H1 (cell line): ENCODE measurements around the gene SLC9A4. TPM values are rescaled to one million over a fixed set of nuclear protein-coding genes. Genes with fewer than 3 reads are reported as not detected.

Experiments used
- CTCF ChIA-PET: fragments of 300-600 bp; sonication (Branson Sonifier 250); formaldehyde crosslinking; loops from one replicate; lab custom pipeline; 2021; ENCODE audit not compliant: partially characterized antibody; lab: Charles Lee
- POLR2A ChIA-PET: fragments of 300-600 bp; sonication (Branson Sonifier 250); formaldehyde crosslinking; loops from one replicate; lab custom pipeline; 2021; ENCODE audit warnings: inconsistent platforms; ENCODE audit not compliant: partially characterized antibody; lab: Charles Lee
- DNase-seq, 2 experiments: peaks; one replicate each; pipeline versions ENCODE4 v3.0.0 to v3.0.0-alpha.2; 2010 to 2022; ENCODE audit warnings: low spot score in 2 of 2, low read depth in 1 of 2, mixed read lengths in 1 of 2
- FAIRE-seq: peaks from 2 replicates; lab custom pipeline; 2011; peaks lifted over from hg19 to GRCh38; lab: Jason Lieb, UNC
- H2AFZ ChIP-seq: 2 replicates; pipeline ENCODE4 v1.8.1; 2012; ENCODE audit warnings: low read length, inconsistent platforms
- H2AK5ac ChIP-seq: 2 replicates; pipeline ENCODE4 v1.6.1; 2013; ENCODE audit warnings: low read depth, low read length
- H2BK120ac ChIP-seq: replicated peaks from 2 replicates; pipeline ENCODE3; 2013; ENCODE audit warnings: low read depth, low read length, inconsistent platforms
- H2BK12ac ChIP-seq: 2 replicates; pipeline ENCODE4 v1.6.1; 2013; ENCODE audit warnings: low read depth, low read length
- H2BK15ac ChIP-seq: 2 replicates; pipeline ENCODE4 v1.6.1; 2013; ENCODE audit warnings: low read length
- H2BK20ac ChIP-seq: 2 replicates; pipeline ENCODE4 v1.6.1; 2013; ENCODE audit warnings: low read length
- H2BK5ac ChIP-seq: 2 replicates; pipeline ENCODE4 v1.6.1; 2013; ENCODE audit warnings: low read depth, low read length
- H3K14ac ChIP-seq: 2 replicates; pipeline ENCODE4 v1.6.1; 2013; ENCODE audit warnings: inconsistent platforms; ENCODE audit not compliant: insufficient read length
- H3K18ac ChIP-seq: 2 replicates; pipeline ENCODE4 v1.6.1; 2013; ENCODE audit warnings: low read length; ENCODE audit errors: extremely low read depth
- H3K23ac ChIP-seq: 2 replicates; pipeline ENCODE4 v1.6.1; 2013; ENCODE audit warnings: inconsistent platforms; ENCODE audit not compliant: insufficient read length
- H3K23me2 ChIP-seq: 2 replicates; pipeline ENCODE4 v1.6.1; 2013; ENCODE audit warnings: low read depth, low read length
- H3K27ac ChIP-seq: 2 replicates; pipeline ENCODE4 v1.6.1; 2011; ENCODE audit warnings: low read depth, low read length, inconsistent platforms
- H3K27me3 ChIP-seq, 4 experiments: replicated peaks in 1 of 4; 1 replicate in 1 of 4; 2 replicates in 3 of 4; pipeline versions ENCODE4 v1.6.1 to v1.8.1; 2011 to 2013; ENCODE audit warnings: low read length in 3 of 4, mild to moderate bottlenecking in 3 of 4, inconsistent platforms in 2 of 4, mixed read lengths in 2 of 4, moderate library complexity in 1 of 4; ENCODE audit not compliant: control insufficient read depth in 3 of 4, insufficient read depth in 3 of 4; ENCODE audit errors: extremely low read depth in 1 of 4
- H3K36me3 ChIP-seq, 4 experiments: 2 replicates each; pipeline versions ENCODE4 v1.6.1 to v1.8.1; 2011 to 2013; ENCODE audit warnings: mild to moderate bottlenecking in 4 of 4, low read length in 3 of 4, moderate library complexity in 2 of 4, control low read depth in 1 of 4, inconsistent platforms in 1 of 4; ENCODE audit not compliant: insufficient read depth in 4 of 4, control insufficient read depth in 2 of 4
- H3K4ac ChIP-seq: replicated peaks from 2 replicates; pipeline ENCODE3; 2013; ENCODE audit warnings: low read length, low read depth, mixed read lengths, inconsistent platforms; ENCODE audit not compliant: insufficient read length
- H3K4me1 ChIP-seq, 4 experiments: replicated peaks in 1 of 4; 1 replicate in 1 of 4; 2 replicates in 3 of 4; pipeline versions ENCODE4 v1.6.1 to v1.8.1; 2011 to 2013; ENCODE audit warnings: low read length in 3 of 4, inconsistent platforms in 2 of 4, mixed read lengths in 1 of 4; ENCODE audit not compliant: insufficient read depth in 4 of 4, control insufficient read depth in 3 of 4
- H3K4me2 ChIP-seq, 2 experiments: 2 replicates each; pipeline versions ENCODE4 v1.6.1 to v1.8.1; 2011 to 2013; ENCODE audit warnings: low read depth in 2 of 2, low read length in 2 of 2, control low read depth in 1 of 2, inconsistent platforms in 1 of 2, mild to moderate bottlenecking in 1 of 2; ENCODE audit not compliant: insufficient read depth in 1 of 2
- H3K4me3 ChIP-seq, 4 experiments: fragments of 200-600, 300-600 bp in 1 of 4; sonication (generic), shearing (Covaris generic), sonication (Bioruptor Twin) in 1 of 4; 2 replicates each; pipeline versions ENCODE4 v1.5.1 to v1.8.1; 2011 to 2016; ENCODE audit warnings: low read length in 4 of 4, low read depth in 3 of 4, control low read depth in 2 of 4, inconsistent platforms in 2 of 4, mild to moderate bottlenecking in 2 of 4, mixed read lengths in 1 of 4, moderate library complexity in 1 of 4; ENCODE audit not compliant: insufficient read depth in 2 of 4; ENCODE audit errors: extremely low read depth in 1 of 4
- H3K56ac ChIP-seq: replicated peaks from 2 replicates; pipeline ENCODE3; 2013; ENCODE audit warnings: low read depth, mild to moderate bottlenecking, mixed read lengths, low read length, inconsistent platforms; ENCODE audit not compliant: insufficient read length
- H3K79me1 ChIP-seq: 2 replicates; pipeline ENCODE4 v1.6.1; 2013; ENCODE audit warnings: low read depth, low read length, control low read depth
- H3K79me2 ChIP-seq, 2 experiments: 2 replicates each; pipeline versions ENCODE4 v1.6.1 to v1.8.1; 2012 to 2013; ENCODE audit warnings: low read length in 2 of 2, mild to moderate bottlenecking in 2 of 2, inconsistent platforms in 1 of 2; ENCODE audit not compliant: insufficient read depth in 2 of 2, control insufficient read depth in 1 of 2
- H3K9ac ChIP-seq, 4 experiments: replicated peaks in 1 of 4; 1 replicate in 1 of 4; 2 replicates in 3 of 4; pipeline versions ENCODE4 v1.6.1 to v1.8.1; 2011 to 2013; ENCODE audit warnings: low read depth in 3 of 4, low read length in 3 of 4, control low read depth in 2 of 4, mild to moderate bottlenecking in 2 of 4, moderate library complexity in 2 of 4, inconsistent platforms in 1 of 4; ENCODE audit errors: extremely low read depth in 1 of 4
- H3K9me3 ChIP-seq, 2 experiments: 2 replicates each; pipeline versions ENCODE4 v1.6.1 to v1.8.1; 2012 to 2013; ENCODE audit warnings: mild to moderate bottlenecking in 2 of 2, moderate library complexity in 2 of 2, control low read depth in 1 of 2, inconsistent platforms in 1 of 2, low read depth in 1 of 2, low read length in 1 of 2, mixed read lengths in 1 of 2; ENCODE audit not compliant: insufficient read depth in 2 of 2
- H4K20me1 ChIP-seq, 2 experiments: replicated peaks in 1 of 2; 2 replicates each; pipeline versions ENCODE3 to v1.8.1; 2011 to 2013; ENCODE audit warnings: inconsistent platforms in 2 of 2, low read length in 2 of 2, mild to moderate bottlenecking in 1 of 2; ENCODE audit not compliant: insufficient read depth in 2 of 2, control insufficient read depth in 1 of 2
- H4K5ac ChIP-seq: 2 replicates; pipeline ENCODE4 v1.6.1; 2013; ENCODE audit warnings: low read length, low read depth, mixed read lengths, inconsistent platforms; ENCODE audit not compliant: insufficient read length
- H4K8ac ChIP-seq: 2 replicates; pipeline ENCODE4 v1.8.0; 2013; ENCODE audit warnings: mild to moderate bottlenecking, moderate library complexity, low read length, inconsistent platforms; ENCODE audit not compliant: insufficient read depth; ENCODE audit errors: extremely low read depth
- H4K91ac ChIP-seq: replicated peaks from 2 replicates; pipeline ENCODE3; 2013; ENCODE audit warnings: low read length, mixed read lengths, inconsistent platforms; ENCODE audit not compliant: insufficient read length
- ATF3 ChIP-seq: IDR thresholded peaks from 2 replicates; pipeline ENCODE4 v1.6.1; 2011; ENCODE audit warnings: low read depth, mild to moderate bottlenecking, low read length; ENCODE audit not compliant: insufficient read depth
- WGBS, 2 experiments: shearing (Covaris generic) in 1 of 2; methylation state at CpG; one replicate each; pipeline versions ENCODE4 v1.1.6 to v1.1.7; 2013 to 2015; ENCODE audit warnings: low lambda C conversion rate in 2 of 2, mixed read lengths in 2 of 2, inconsistent platforms in 1 of 2, low coverage in 1 of 2, missing lambda C conversion rate in 1 of 2; ENCODE audit not compliant: insufficient replicate concordance in 2 of 2, insufficient coverage in 1 of 2, insufficient read length in 1 of 2; ENCODE audit errors: extremely low coverage in 1 of 2, missing lambda C conversion rate in 1 of 2; 5-methylcytosine and 5-hydroxymethylcytosine counted together
- polyA plus RNA-seq, 7 experiments: library from polyadenylated mRNA; depleted of rRNA in 3 of 7; stranded (reverse) in 5 of 7; unstranded in 2 of 7; fragments of >200 nt in 5 of 7; fragments of 200-250 nt in 2 of 7; gene quantifications; 1 replicate in 5 of 7; 2 replicates in 1 of 7; 4 replicates in 1 of 7; pipeline versions ENCODE4 v1.2.1 to v1.2.3, GENCODE V29; 2011 to 2013; ENCODE audit warnings: missing spikeins in 2 of 7, mixed read lengths in 2 of 7
- total RNA-seq: library from RNA; stranded (reverse); fragmentation: NEBNext Ultra II Directional; extraction: Animal tissue kit (Norgen Biotek cat#: 25700); gene quantifications from 2 replicates; pipeline ENCODE4 v1.2.1, GENCODE V29; 2021

SLC9A4 gene
- total and polyA plus RNA-seq, 2 of the 8 experiments (the other 6 are each of a cell fraction or from before 2014, with no cell fraction given): not detected

GRCh38 chr2:102435741-102436140, 37.3 kb upstream of the SLC9A4 start:
- Histone ChIP-seq H2AFZ (no peak overlapping the region), H3K23ac (no peak overlapping the region), H3K27ac (no peak overlapping the region), H4K20me1 (no peaks in the 10 kb centered on the region), H3K79me1 (no peaks in the 10 kb centered on the region), H3K14ac (no peak overlapping the region), H2BK20ac (no peak overlapping the region), H4K8ac (no peak overlapping the region), H3K36me3 (no peaks in the 10 kb centered on the region), H3K4me3 (no peak overlapping the region), H3K27me3 (no peaks in the 10 kb centered on the region), H2AK5ac (no peak overlapping the region), H2BK15ac (no peak overlapping the region), H2BK12ac (no peak overlapping the region), H3K9ac (no peak overlapping the region), H2BK5ac (no peak overlapping the region), H3K4me1 (no peaks in the 10 kb centered on the region), H2BK120ac (no peak overlapping the region), H4K91ac (no peak overlapping the region), H3K23me2 (no peaks in the 10 kb centered on the region), H3K4ac (no peak overlapping the region), H4K5ac (no peak overlapping the region), H3K4me2 (no peak overlapping the region), H3K18ac (no peak overlapping the region), H3K56ac (no peak overlapping the region), H3K79me2 (no peaks in the 10 kb centered on the region), H3K9me3 (no peaks in the 10 kb centered on the region)
- TF ChIP-seq ATF3: no peak
- ChIA-PET POLR2A (no interaction called here), CTCF (interaction anchor here (0.7 to 3.7 kb wide), 4 partner anchors 8 to 300 kb away, joined by 3 to 16 read pairs (median 5); no protein-coding TSS in a partner anchor)
- DNase-seq (no peak), FAIRE-seq (no peak)
- 87% methylated on average over 2 of the region's 2 CpGs; no CpG with 5 or more reads in 1 of the 2 experiments for WGBS, 2 experiments
